IPS-20b (cell line): ENCODE data around the gene LEMD1.

Experiments used
- H3K27ac ChIP-seq: one replicate; pipeline ENCODE4 v1.5.1; 2013; ENCODE audit warnings: low read length
- H3K27me3 ChIP-seq: 2 replicates; pipeline ENCODE4 v1.6.1; 2013; ENCODE audit warnings: mild to moderate bottlenecking, low read length, inconsistent platforms; ENCODE audit not compliant: insufficient read depth
- H3K36me3 ChIP-seq: 2 replicates; pipeline ENCODE4 v1.6.1; 2013; ENCODE audit warnings: low read depth, mild to moderate bottlenecking, inconsistent platforms, low read length, moderate library complexity; ENCODE audit not compliant: insufficient read depth
- H3K4me1 ChIP-seq: 2 replicates; pipeline ENCODE4 v1.6.1; 2013; ENCODE audit warnings: mild to moderate bottlenecking, control low read depth, inconsistent platforms, low read length, moderate library complexity; ENCODE audit not compliant: insufficient read depth
- H3K4me3 ChIP-seq: 2 replicates; pipeline ENCODE4 v1.5.1; 2013; ENCODE audit warnings: mild to moderate bottlenecking, low read length, inconsistent platforms
- H3K9ac ChIP-seq: 2 replicates; pipeline ENCODE4 v1.6.1; 2013; ENCODE audit warnings: low read depth, mild to moderate bottlenecking, inconsistent platforms, low read length, moderate library complexity
- H3K9me3 ChIP-seq: 2 replicates; pipeline ENCODE4 v1.6.1; 2013; ENCODE audit warnings: mild to moderate bottlenecking, low read depth, low read length, inconsistent platforms; ENCODE audit not compliant: insufficient read depth

Gene LEMD1

GRCh38 chr1:205357567-205357966, 64.3 kb downstream of the LEMD1 start:
- H3K36me3 ChIP-seq = no peaks in the 10 kb centered on the region
- no peak overlapping the region for H3K9ac ChIP-seq
- no peaks in the 10 kb centered on the region for H3K9me3 ChIP-seq
- H3K4me1 ChIP-seq = peaks cover 28% of the 10 kb centered on the region
- H3K27ac ChIP-seq = no peak overlapping the region
- H3K27me3 ChIP-seq = no peaks in the 10 kb centered on the region
- no peak overlapping the region for H3K4me3 ChIP-seq

DNA sequence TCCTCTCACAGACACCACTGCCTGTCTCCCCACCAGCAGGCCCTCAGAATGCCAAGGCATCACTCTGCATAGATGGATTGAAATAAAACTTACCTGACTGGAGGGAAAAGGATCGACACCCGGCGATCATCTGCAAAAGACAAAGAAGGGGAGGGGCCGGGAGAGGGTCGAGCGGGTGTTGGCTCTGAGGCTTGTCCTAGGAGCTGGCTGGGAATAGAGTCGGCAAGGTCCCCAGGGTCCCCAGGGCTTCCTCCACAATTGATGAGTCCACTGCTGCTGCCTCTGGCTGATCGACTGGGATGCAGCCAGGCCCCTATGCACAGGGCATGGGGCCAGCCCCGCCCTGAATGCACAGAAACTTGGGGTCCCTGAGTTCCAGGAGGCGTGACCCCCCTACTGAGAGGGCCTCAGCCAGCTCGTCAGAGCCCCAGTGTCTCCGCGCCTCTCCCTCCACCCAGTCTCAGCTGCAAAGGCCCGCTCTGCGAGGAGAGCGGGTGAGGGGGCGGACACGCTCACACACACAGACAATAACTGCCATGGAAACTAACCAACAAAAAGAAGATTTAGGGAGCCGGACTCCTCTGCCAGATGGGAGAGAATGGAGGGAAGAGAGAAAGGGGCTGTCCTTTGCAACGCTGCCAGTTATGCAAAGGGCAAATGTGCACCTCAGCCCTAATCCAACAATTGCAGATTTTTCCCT, 65.3 kb downstream of the LEMD1 start, which contains the start of gene KLHDC8A:
Gene KLHDC8A (minus strand): TSS at position 483 of the 700 bp plus-strand sequence. CDS start 13,318 bp downstream, outside the sequence.
- peaks cover 35% of the 10 kb centered on the region for H3K4me1 ChIP-seq
- no peak within 1 kb of the TSS; the same call in 1 of the 2 replicates for H3K4me3 ChIP-seq
- no peak within 1 kb of the TSS for H3K27ac ChIP-seq
- H3K36me3 ChIP-seq = no peaks in the 10 kb centered on the region
- H3K9me3 ChIP-seq = no peaks in the 10 kb centered on the region
- H3K9ac ChIP-seq = no peak within 1 kb of the TSS
- H3K27me3 ChIP-seq = no peaks in the 10 kb centered on the region

GRCh38 chr1:205355075-205355453, 66.8 kb downstream of the LEMD1 start:
- Histone ChIP-seq H3K9me3 (no peaks in the 10 kb centered on the region), H3K9ac (no peak overlapping the region), H3K4me1 (peaks cover 46% of the 10 kb centered on the region), H3K4me3 (no peak overlapping the region), H3K27ac (no peak overlapping the region), H3K27me3 (no peaks in the 10 kb centered on the region), H3K36me3 (no peaks in the 10 kb centered on the region)

GRCh38 chr1:205354259-205355074, 67.4 kb downstream of the LEMD1 start:
- Histone ChIP-seq H3K36me3 (no peaks in the 10 kb centered on the region), H3K27me3 (no peaks in the 10 kb centered on the region), H3K27ac (no peak overlapping the region), H3K9me3 (no peaks in the 10 kb centered on the region), H3K4me1 (peaks cover 50% of the 10 kb centered on the region), H3K9ac (no peak overlapping the region), H3K4me3 (no peak overlapping the region)

DNA sequence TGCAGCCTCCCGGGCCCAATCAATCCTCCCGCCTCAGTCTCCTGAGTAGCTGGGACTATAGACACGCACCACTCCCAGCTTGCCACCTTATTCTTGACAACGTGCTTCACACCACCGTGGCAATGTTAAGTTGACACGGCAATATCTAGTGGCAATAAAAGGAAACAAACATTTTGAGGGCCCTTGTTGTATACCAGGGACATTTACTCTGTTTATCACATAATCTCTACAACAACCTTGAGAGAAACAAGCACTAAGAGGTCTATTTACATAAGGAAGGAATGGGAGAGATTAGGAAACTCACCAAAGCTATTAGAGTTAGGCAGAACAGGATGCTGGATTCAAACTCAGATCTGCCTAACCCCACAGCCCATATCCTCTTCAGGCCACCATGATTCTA, 68.2 kb downstream of the LEMD1 start:
- Histone ChIP-seq H3K27me3 (no peaks in the 10 kb centered on the region), H3K9me3 (no peaks in the 10 kb centered on the region), H3K36me3 (no peaks in the 10 kb centered on the region), H3K9ac (no peak overlapping the region), H3K4me1 (peaks cover 55% of the 10 kb centered on the region), H3K27ac (no peak overlapping the region), H3K4me3 (no peak overlapping the region)

DNA sequence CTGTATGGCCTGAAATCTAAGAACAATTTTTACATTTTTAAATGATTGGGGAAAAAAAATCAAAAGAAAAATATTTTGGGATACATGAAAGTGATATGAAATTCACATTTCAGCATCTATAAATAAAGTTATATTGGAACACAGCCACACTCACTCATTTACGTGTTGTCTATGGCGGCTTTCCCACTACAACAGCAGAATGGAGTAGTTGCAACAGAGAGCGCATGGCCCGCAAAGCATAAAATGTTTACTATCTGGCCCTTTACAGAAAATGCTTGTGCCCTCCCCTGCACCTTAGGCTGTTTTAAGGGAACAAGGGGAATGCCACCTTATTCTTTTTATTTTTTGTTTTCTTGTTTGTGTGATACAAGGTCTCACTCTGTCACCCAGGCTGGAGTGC, 68.7 kb downstream of the LEMD1 start:
- no peaks in the 10 kb centered on the region for H3K9me3 ChIP-seq
- peaks cover 55% of the 10 kb centered on the region for H3K4me1 ChIP-seq
- no peak overlapping the region for H3K4me3 ChIP-seq
- H3K9ac ChIP-seq = no peak overlapping the region; the same call in 1 of the 2 replicates
- H3K36me3 ChIP-seq = no peaks in the 10 kb centered on the region
- H3K27me3 ChIP-seq = no peaks in the 10 kb centered on the region
- no peak overlapping the region for H3K27ac ChIP-seq

GRCh38 chr1:205351984-205352713, 69.7 kb downstream of the LEMD1 start:
- H3K9me3 ChIP-seq = no peaks in the 10 kb centered on the region
- peak overlapping the region; percentile 13; the same call in 1 of the 2 replicates for H3K9ac ChIP-seq
- peaks cover 3% of the 10 kb centered on the region; the same call in 1 of the 2 replicates for H3K27me3 ChIP-seq
- peaks cover 56% of the 10 kb centered on the region for H3K4me1 ChIP-seq
- no peaks in the 10 kb centered on the region for H3K36me3 ChIP-seq
- no peak overlapping the region for H3K4me3 ChIP-seq
- H3K27ac ChIP-seq = no peak overlapping the region

GRCh38 chr1:205350691-205351141, 71.1 kb downstream of the LEMD1 start:
- Histone ChIP-seq H3K27me3 (peaks cover 17% of the 10 kb centered on the region), H3K4me3 (peak overlapping the region; percentile 19; the same call in 1 of the 2 replicates), H3K27ac (peak overlapping the region; percentile 42), H3K9ac (peak overlapping the region; percentile 66; the same call in 1 of the 2 replicates), H3K9me3 (no peaks in the 10 kb centered on the region), H3K36me3 (no peaks in the 10 kb centered on the region), H3K4me1 (peaks cover 46% of the 10 kb centered on the region)

DNA sequence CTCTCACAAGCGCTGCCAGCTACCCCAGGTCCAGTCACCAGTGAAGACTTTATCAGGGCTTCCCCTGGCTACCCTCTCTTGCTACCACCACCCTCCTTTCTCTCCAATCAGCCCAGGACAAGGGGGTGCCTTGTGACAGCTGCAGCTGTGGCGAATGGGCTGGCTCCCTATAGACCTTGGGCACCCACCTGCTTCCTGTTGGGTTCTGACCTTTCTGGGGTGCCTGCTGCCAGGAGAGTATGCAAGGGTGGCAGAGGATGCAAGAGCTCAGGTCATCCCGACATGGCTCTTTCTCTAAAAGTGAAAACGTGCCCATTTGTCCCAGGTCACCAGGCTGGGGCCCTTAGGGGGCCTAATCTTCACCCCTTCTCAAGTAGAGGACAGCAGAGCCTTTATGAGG, 71.7 kb downstream of the LEMD1 start:
- H3K4me1 ChIP-seq = peaks cover 40% of the 10 kb centered on the region
- H3K4me3 ChIP-seq = no peak overlapping the region
- no peaks in the 10 kb centered on the region for H3K9me3 ChIP-seq
- peak overlapping the region; percentile 42 for H3K27ac ChIP-seq
- H3K36me3 ChIP-seq = no peaks in the 10 kb centered on the region
- peaks cover 23% of the 10 kb centered on the region for H3K27me3 ChIP-seq
- peak overlapping the region; percentile 66; the same call in 1 of the 2 replicates for H3K9ac ChIP-seq

GRCh38 chr1:205348554-205349487, 73.0 kb downstream of the LEMD1 start:
- peaks cover 36% of the 10 kb centered on the region for H3K27me3 ChIP-seq
- H3K4me3 ChIP-seq = no peak overlapping the region
- no peaks in the 10 kb centered on the region for H3K9me3 ChIP-seq
- H3K4me1 ChIP-seq = peaks cover 38% of the 10 kb centered on the region; the same call in 1 of the 2 replicates
- no peak overlapping the region for H3K27ac ChIP-seq
- no peaks in the 10 kb centered on the region for H3K36me3 ChIP-seq
- no peak overlapping the region for H3K9ac ChIP-seq
